Measurements from ENCODE around the gene CPN1. TPM values are rescaled to one million over a fixed set of nuclear protein-coding genes. Genes with fewer than 3 reads are reported as not detected.
A peak's percentile ranks its signal among the peaks of the same experiment; 100 is the strongest.

CPN1 gene
- total and polyA plus RNA-seq, 9 of the 15 experiments (the other 6 are each of a cell fraction or from before 2014, with no cell fraction given): 0.15 to 0.17 TPM; not detected in 7

DNA sequence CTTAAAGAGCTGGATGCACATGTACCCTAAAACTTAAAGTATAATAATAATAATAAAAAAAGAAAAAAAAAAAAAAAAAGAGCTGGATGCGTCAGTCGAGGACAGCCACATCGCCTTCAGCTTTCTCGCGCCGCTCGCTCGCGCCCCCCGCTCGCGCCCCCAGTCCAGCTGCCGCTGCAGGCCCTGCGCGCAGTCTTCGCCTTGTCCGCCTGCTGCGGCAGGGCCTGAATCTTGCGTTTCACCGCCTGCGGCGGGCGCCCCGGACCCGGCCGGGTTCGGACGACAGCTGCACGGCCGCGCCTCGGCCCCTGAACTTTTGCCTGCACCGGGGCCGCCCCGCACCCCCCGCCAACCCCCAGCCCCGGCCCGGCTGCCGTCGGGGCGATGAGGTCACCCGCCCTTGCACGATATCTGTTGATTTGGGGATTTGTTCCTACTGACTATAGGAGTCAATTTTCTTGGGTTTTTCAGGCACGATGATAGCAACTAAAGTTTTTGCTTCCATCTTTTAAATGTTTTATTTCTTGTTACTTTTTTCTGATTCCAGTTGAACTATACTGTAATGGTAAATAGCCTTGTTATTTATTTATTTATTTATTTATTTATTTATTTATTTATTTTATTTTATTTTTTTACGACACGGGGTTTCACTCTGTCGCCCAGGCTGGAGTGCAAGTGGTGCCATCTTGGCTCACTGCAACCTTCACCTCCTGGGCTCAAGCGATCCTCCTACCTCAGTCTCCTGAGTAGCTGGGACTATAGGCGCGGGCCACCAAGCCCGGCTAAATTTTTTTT is 33.5 kb upstream of the CPN1 start (continued):
- TF ChIP-seq, protein P1, sequence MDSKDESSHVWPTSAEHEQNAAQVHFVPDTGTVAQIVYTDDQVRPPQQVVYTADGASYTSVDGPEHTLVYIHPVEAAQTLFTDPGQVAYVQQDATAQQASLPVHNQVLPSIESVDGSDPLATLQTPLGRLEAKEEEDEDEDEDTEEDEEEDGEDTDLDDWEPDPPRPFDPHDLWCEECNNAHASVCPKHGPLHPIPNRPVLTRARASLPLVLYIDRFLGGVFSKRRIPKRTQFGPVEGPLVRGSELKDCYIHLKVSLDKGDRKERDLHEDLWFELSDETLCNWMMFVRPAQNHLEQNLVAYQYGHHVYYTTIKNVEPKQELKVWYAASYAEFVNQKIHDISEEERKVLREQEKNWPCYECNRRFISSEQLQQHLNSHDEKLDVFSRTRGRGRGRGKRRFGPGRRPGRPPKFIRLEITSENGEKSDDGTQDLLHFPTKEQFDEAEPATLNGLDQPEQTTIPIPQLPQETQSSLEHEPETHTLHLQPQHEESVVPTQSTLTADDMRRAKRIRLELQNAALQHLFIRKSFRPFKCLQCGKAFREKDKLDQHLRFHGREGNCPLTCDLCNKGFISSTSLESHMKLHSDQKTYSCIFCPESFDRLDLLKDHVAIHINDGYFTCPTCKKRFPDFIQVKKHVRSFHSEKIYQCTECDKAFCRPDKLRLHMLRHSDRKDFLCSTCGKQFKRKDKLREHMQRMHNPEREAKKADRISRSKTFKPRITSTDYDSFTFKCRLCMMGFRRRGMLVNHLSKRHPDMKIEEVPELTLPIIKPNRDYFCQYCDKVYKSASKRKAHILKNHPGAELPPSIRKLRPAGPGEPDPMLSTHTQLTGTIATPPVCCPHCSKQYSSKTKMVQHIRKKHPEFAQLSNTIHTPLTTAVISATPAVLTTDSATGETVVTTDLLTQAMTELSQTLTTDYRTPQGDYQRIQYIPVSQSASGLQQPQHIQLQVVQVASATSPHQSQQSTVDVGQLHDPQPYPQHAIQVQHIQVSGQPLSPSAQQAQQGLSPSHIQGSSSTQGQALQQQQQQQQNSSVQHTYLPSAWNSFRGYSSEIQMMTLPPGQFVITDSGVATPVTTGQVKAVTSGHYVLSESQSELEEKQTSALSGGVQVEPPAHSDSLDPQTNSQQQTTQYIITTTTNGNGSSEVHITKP (IDR thresholded peaks at IDR 0.05; ENCODE audit: partially characterized antibody): no peak
- TF ChIP-seq MBD2 (IDR thresholded peaks at IDR 0.05; ENCODE audit: borderline replicate concordance, low read depth) (no peak), HNRNPUL1 (IDR thresholded peaks at IDR 0.05; ENCODE audit: low read length) (no peak), RUNX1 (IDR thresholded peaks at IDR 0.05; ENCODE audit: low read depth) (no peak), RB1 (IDR thresholded peaks at IDR 0.05; ENCODE audit: low read depth) (no peak)

GRCh38 chr10:100114460-100114859 is 32.8 kb upstream of the CPN1 start:
- Histone ChIP-seq H3K4me2 (ENCODE audit: insufficient read depth, low read length) (0 out of 2 replicates have a peak overlapping the region, but pooled peaks have one; percentile 11), H3K27me3 (ENCODE audit: control insufficient read depth in 2 of 2, insufficient read depth in 2 of 2, low read length in 2 of 2) (peaks cover 0 to 16% of the 10 kb centered on the region in 2 experiments; a peak in 2 of 5 replicates), H3K4me3 (no peak overlapping the region), H3K9me3 (replicated peaks; ENCODE audit: control insufficient read depth, insufficient read depth, low read depth, low read length) (no peaks in the 10 kb centered on the region), H3K27ac (ENCODE audit: extremely low read depth, low read depth, low read length) (no peak overlapping the region), H4K20me1 (replicated peaks; ENCODE audit: control insufficient read depth, insufficient read depth, low read length) (no peaks in the 10 kb centered on the region), H3K9me1 (ENCODE audit: control insufficient read depth, insufficient read depth, low read length) (no peaks in the 10 kb centered on the region), H3K36me3 (ENCODE audit: control insufficient read depth, insufficient read depth, low read length) (no peaks in the 10 kb centered on the region), H2AFZ (ENCODE audit: low read depth, low read length) (no peak overlapping the region), H3K9ac (ENCODE audit: insufficient read depth in 1 of 2, low read depth in 2 of 2, low read length in 2 of 2) (no peak overlapping the region), H3K79me2 (ENCODE audit: control insufficient read depth, insufficient read depth, low read length) (no peaks in the 10 kb centered on the region), H3K4me1 (replicated peaks in 1 of 2; ENCODE audit: control insufficient read depth in 2 of 2, insufficient read depth in 2 of 2, low read length in 2 of 2) (no peaks in the 10 kb centered on the region)
- BruUV-seq (replicated peaks): no TSS peak
- intact Hi-C loops (cut with micrococcal nuclease) (no loop called here), in situ Hi-C loops (cut with MboI) (no loop called here)
- no peak for FAIRE-seq
- no peak for ATAC-seq
- POLR2A ChIA-PET: no interaction called here
- CTCF ChIA-PET (ENCODE audit: low intra/inter-chr PET ratio): no interaction called here
- no peak for TF ChIP-seq ZNF324 (CRISPR knock-in tag; IDR thresholded peaks at IDR 0.05)
- no peak for TF ChIP-seq RBM34 (IDR thresholded peaks at IDR 0.05; ENCODE audit: borderline replicate concordance, insufficient read depth, low read length)
- TF ChIP-seq NONO (IDR thresholded peaks at IDR 0.05; ENCODE audit: low read depth in 2 of 2, low read length in 1 of 2): no peak
- no peak for TF ChIP-seq FOXO4 (CRISPR knock-in tag; IDR thresholded peaks at IDR 0.05)
- no peak for TF ChIP-seq FOXA3 (CRISPR knock-in tag; conservative IDR thresholded peaks at IDR 0.05 in 1 of 2, IDR thresholded peaks at IDR 0.05 in 1 of 2)
- no peak for TF ChIP-seq YBX1 (IDR thresholded peaks at IDR 0.05)
- no peak for TF ChIP-seq C11orf30 (IDR thresholded peaks at IDR 0.05; ENCODE audit: low read depth)
- no peak for TF ChIP-seq POLR3A (IDR thresholded peaks at IDR 0.05; ENCODE audit: borderline replicate concordance, extremely low read depth, insufficient read depth, insufficient read length)
- no peak for TF ChIP-seq POLR2B (IDR thresholded peaks at IDR 0.05; ENCODE audit: low read depth, partially characterized antibody)
- TF ChIP-seq SMARCC2 (IDR thresholded peaks at IDR 0.05; ENCODE audit: low read depth): no peak
- TF ChIP-seq BACH1 (tag; IDR thresholded peaks at IDR 0.05): no peak
- TF ChIP-seq NFYB (IDR thresholded peaks at IDR 0.05; ENCODE audit: extremely low read depth, insufficient read length): no peak
- 18% methylated on average over 11 of the region's 13 CpGs for WGBS (ENCODE audit: insufficient coverage, low coverage, missing lambda C conversion rate)
- no peak for DNase-seq (ENCODE audit: extremely low read depth in 1 of 4, low spot score in 3 of 4)

Measured in K562 (cell line).